Common myeloid progenitor, CD34-positive (primary cell): ENCODE results near the gene POLE4.

Experiments
- CTCF ChIA-PET: fragments of 350-600 bp; sonication (Branson Sonifier 250); formaldehyde crosslinking; loops from one replicate; lab custom pipeline; 2021; ENCODE audit warnings: antibody characterized with exemption; lab: Charles Lee
- POLR2A ChIA-PET: fragments of 350-600 bp; sonication (Branson Sonifier 250); formaldehyde crosslinking; loops from one replicate; lab custom pipeline; 2021; ENCODE audit warnings: antibody characterized with exemption; lab: Charles Lee
- DNase-seq, 3 donors: peaks; one replicate each; pipeline versions ENCODE4 v3.0.0 to v3.0.0-alpha.2; 2013
- H3K27ac ChIP-seq, 2 experiments: 1 replicate in 1 of 2; 2 replicates in 1 of 2; pipeline ENCODE4 v1.7.0; 2013; ENCODE audit warnings: inconsistent platforms in 2 of 2, low read length in 2 of 2, mild to moderate bottlenecking in 2 of 2, low read depth in 1 of 2, moderate library complexity in 1 of 2; ENCODE audit not compliant: severe bottlenecking in 2 of 2, insufficient read depth in 1 of 2, poor library complexity in 1 of 2
- H3K27me3 ChIP-seq, 5 experiments: replicated peaks in 2 of 5; 1 replicate in 3 of 5; 2 replicates in 2 of 5; pipeline versions ENCODE4 v1.6.1 to v1.7.0; 2013; ENCODE audit warnings: low read length in 4 of 5, mild to moderate bottlenecking in 2 of 5, moderate library complexity in 2 of 5, inconsistent platforms in 1 of 5; ENCODE audit not compliant: insufficient read depth in 5 of 5, control insufficient read depth in 4 of 5
- H3K36me3 ChIP-seq, 4 experiments: 1 replicate in 2 of 4; 2 replicates in 2 of 4; pipeline versions ENCODE4 v1.6.1 to v1.7.0; 2013; ENCODE audit warnings: low read length in 3 of 4, control low read depth in 1 of 4, mild to moderate bottlenecking in 1 of 4; ENCODE audit not compliant: control insufficient read depth in 4 of 4, insufficient read depth in 4 of 4
- H3K4me1 ChIP-seq, 4 experiments: 1 replicate in 3 of 4; 2 replicates in 1 of 4; pipeline versions ENCODE4 v1.6.1 to v1.7.1; 2013; ENCODE audit warnings: low read length in 3 of 4, mild to moderate bottlenecking in 3 of 4, control low read depth in 1 of 4, inconsistent platforms in 1 of 4, moderate library complexity in 1 of 4; ENCODE audit not compliant: control insufficient read depth in 4 of 4, insufficient read depth in 4 of 4; ENCODE audit errors: control extremely low read depth in 1 of 4
- H3K4me3 ChIP-seq, 7 experiments: 1 replicate in 4 of 7; 2 replicates in 3 of 7; pipeline versions ENCODE4 v1.5.1 to v1.7.0; 2013; ENCODE audit warnings: mild to moderate bottlenecking in 7 of 7, low read length in 6 of 7, moderate library complexity in 6 of 7, inconsistent platforms in 2 of 7, low read depth in 2 of 7, control low read depth in 1 of 7; ENCODE audit not compliant: insufficient read depth in 4 of 7, control insufficient read depth in 1 of 7; ENCODE audit errors: extremely low read depth in 1 of 7
- H3K9me3 ChIP-seq, 5 experiments: 1 replicate in 4 of 5; 2 replicates in 1 of 5; pipeline versions ENCODE4 v1.6.1 to v1.7.1; 2013; ENCODE audit warnings: low read length in 4 of 5, mild to moderate bottlenecking in 2 of 5, inconsistent platforms in 1 of 5, low read depth in 1 of 5, moderate library complexity in 1 of 5; ENCODE audit not compliant: control insufficient read depth in 4 of 5, insufficient read depth in 2 of 5; ENCODE audit errors: control extremely low read depth in 1 of 5
- WGBS: methylation state at CpG from one replicate; pipeline ENCODE4 v1.1.5; 2013; ENCODE audit not compliant: insufficient coverage; 5-methylcytosine and 5-hydroxymethylcytosine counted together

POLE4 gene

DNA sequence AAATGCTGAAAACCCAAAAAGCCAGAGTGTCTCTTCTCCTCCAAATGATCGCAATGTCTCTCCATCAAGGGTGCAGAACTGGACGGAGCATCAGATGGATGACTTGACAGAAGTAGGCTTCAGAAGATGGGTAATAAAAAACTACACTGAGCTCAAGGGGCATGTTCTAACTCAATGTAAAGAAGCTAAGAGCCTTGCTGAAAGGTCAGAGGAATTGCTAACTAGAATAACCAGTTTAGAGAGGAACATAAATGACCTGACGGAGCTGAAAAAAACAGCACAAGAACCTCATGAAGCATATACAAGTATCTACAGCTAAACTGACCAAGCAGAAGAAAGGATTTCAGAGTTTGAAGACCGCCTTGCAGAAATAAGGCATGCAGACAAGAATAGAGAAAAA is 9.7 kb upstream of the POLE4 start:
- WGBS, result 94% methylated on average over 2 of the region's 4 CpGs
- Histone ChIP-seq H3K9me3 (peaks cover 1 to 46% (median 4%) of the 10 kb centered on the region in 5 experiments), H3K4me3 (no peak overlapping the region), H3K36me3 (peaks cover 0 to 28% (median 1%) of the 10 kb centered on the region in 4 experiments), H3K27me3 (no peaks in the 10 kb centered on the region), H3K4me1 (no peaks in the 10 kb centered on the region), H3K27ac (no peak overlapping the region)
- ChIA-PET CTCF (no interaction called here), POLR2A (no interaction called here)
- DNase-seq, result no peak

DNA sequence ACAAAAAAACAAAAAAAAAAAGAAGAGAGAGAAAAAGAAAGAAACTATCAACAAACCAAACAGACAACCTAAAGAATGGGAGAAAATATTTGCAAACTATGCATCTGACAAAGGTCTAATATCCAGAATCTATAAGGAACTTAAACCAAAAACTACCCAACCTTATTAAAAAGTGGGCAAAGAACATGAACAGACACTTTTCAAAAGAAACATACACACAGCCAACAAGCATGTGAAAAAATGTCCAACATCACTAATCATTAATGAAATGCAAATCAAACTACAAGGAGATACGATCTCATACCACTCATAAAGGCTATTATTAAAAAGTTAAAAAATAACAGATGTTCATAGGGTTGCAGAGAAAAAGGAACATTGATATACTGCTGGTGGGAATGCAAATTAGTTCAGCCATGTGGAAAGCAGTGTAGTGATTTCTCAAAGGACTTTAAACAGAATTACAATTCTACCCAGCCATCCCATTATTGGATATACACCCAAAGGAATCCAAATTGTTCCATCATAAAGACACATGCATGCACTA is 7.2 kb upstream of the POLE4 start:
- ChIA-PET CTCF (no interaction called here), POLR2A (no interaction called here)
- Histone ChIP-seq H3K4me3 (no peak overlapping the region), H3K27me3 (no peaks in the 10 kb centered on the region), H3K36me3 (peaks cover 0 to 31% (median 1%) of the 10 kb centered on the region in 4 experiments), H3K27ac (no peak overlapping the region), H3K4me1 (no peaks in the 10 kb centered on the region), H3K9me3 (peaks cover 1 to 58% (median 4%) of the 10 kb centered on the region in 5 experiments)
- WGBS, result no CpG with 5 or more reads among the region's 1 CpG
- DNase-seq, result no peak

DNA sequence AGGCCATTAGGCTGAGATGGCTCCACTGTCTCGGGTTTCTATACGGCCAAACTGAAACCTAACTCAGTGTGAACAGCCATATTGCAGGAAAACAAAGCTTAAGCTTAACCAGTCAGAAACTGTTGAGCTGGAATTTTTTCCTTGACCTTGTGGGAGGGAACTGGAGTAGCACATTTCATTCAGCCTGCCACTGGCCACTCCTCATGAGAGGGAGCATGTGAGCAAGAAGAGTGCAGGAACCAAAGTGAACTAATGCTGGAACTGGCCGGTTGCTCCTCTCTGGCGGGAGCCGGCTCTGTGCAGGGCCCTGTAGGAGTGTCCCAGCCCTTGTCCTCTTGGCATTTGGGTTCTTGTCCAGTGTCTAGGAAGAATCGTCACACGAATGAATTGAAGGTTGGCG is 5.9 kb upstream of the POLE4 start:
- Histone ChIP-seq H3K36me3 (peaks cover 0 to 30% (median 1%) of the 10 kb centered on the region in 4 experiments), H3K27ac (no peak overlapping the region), H3K4me3 (no peak overlapping the region), H3K9me3 (peaks cover 1 to 55% (median 4%) of the 10 kb centered on the region in 5 experiments), H3K4me1 (no peaks in the 10 kb centered on the region), H3K27me3 (no peaks in the 10 kb centered on the region)
- CTCF ChIA-PET, result no interaction called here
- WGBS, result 95% methylated on average over 8 of the region's 8 CpGs
- DNase-seq, result no peak
- POLR2A ChIA-PET, result no interaction called here

DNA sequence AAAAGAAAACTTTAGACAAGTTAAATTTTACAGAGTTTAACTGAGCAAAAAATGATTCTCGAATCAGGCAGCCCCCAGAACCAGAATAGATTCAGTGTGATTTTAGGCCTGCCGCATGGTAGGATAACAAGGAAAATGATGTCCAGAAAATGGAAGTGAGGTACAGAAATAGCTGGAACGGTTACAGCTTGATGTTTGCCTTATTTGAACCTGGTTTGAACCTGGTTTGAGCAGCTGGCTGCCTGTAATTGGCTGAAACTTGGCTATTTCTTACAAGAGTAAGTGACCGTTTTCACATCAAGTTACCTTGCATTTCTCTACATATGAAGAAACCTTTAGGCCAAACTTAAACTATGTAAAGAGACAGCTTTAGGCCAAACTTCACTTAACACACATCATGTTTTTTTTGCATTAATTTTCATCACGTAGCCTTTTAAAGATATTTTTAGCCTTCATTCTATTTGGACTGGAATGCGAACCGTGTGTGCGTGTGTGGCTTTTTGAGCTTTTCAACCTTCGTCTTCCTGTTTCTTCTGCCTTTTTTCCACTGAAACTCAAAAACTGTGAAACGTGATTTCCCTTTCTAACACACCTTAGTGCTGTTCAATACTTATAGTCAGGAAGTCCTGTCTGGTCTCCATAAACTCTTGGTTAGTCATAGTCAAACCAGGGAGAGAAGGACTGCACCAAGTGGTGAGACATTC is 4.5 kb upstream of the POLE4 start:
- peaks cover 1 to 46% (median 4%) of the 10 kb centered on the region in 5 experiments for H3K9me3 ChIP-seq
- peaks cover 0 to 24% (median 1%) of the 10 kb centered on the region in 4 experiments for H3K36me3 ChIP-seq
- ChIA-PET CTCF (interaction anchor here (0.6 kb wide), 1 partner anchor 11 kb away, joined by 3 read pairs; no protein-coding TSS in a partner anchor), POLR2A (no interaction called here)
- H3K27ac ChIP-seq, result no peak overlapping the region
- no peak for DNase-seq
- no peak overlapping the region for H3K4me3 ChIP-seq
- H3K27me3 ChIP-seq, result no peaks in the 10 kb centered on the region
- peaks cover 0 to 6% (median 4%) of the 10 kb centered on the region in 4 experiments for H3K4me1 ChIP-seq
- WGBS, result 93% methylated on average over 9 of the region's 10 CpGs

DNA sequence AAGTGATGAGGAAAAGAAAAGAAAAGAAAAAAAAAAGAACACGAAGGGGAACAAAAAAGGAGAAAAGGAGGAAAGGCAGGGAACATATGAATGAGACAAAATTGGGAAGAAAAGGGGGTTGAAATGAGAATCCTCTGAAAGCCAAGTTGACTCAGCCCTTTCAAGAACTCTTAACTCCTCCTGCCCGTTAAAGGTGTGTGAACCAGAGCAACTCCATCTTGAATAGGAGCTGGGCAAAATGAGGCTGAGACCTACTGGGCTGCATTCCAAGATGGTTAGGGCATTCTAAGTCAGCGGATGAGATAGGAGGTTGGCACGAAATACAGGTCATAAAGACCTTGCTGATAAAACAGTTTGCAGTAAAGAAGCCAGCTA is 4.0 kb upstream of the POLE4 start:
- ChIA-PET POLR2A (no interaction called here), CTCF (no interaction called here)
- H3K4me1 ChIP-seq, result peaks cover 0 to 9% (median 7%) of the 10 kb centered on the region in 4 experiments
- no peak overlapping the region for H3K27ac ChIP-seq
- H3K36me3 ChIP-seq, result peaks cover 0 to 24% (median 1%) of the 10 kb centered on the region in 4 experiments
- H3K4me3 ChIP-seq, result no peak overlapping the region
- H3K9me3 ChIP-seq, result peaks cover 1 to 51% (median 7%) of the 10 kb centered on the region in 5 experiments
- H3K27me3 ChIP-seq, result no peaks in the 10 kb centered on the region
- no peak for DNase-seq
- WGBS, result 100% methylated on average over 4 of the region's 4 CpGs

DNA sequence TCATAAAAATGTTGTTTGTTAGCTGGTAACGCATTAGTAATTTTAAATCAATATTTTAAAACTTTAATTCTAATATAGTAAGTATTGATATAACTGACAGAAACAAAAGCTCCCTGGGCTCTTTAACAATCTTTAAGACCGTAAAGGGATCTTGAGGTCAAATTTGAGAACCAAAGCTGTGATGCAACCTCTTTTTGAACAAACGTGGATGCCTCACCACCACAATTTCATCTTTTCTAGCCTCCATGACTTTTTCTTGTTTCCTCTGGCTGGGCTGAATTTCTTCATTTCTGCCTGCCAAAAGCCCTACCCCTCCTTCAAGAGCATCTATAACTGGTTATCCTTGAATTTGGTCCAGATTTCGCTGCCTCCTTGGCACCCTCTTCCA is 563 bp upstream of the POLE4 start:
- no peaks in the 10 kb centered on the region for H3K27me3 ChIP-seq
- H3K27ac ChIP-seq, result no peak overlapping the region
- WGBS, result 74% methylated on average over 3 of the region's 4 CpGs
- H3K4me3 ChIP-seq, result peak overlapping the region in 6 of 7 experiments; percentile 8 to 85 (median 66)
- DNase-seq, result peak in 1 of 3 donors; percentile 39
- peaks cover 0 to 9% (median 7%) of the 10 kb centered on the region in 4 experiments for H3K4me1 ChIP-seq
- POLR2A ChIA-PET, result no interaction called here
- H3K9me3 ChIP-seq, result peaks cover 0 to 28% (median 7%) of the 10 kb centered on the region in 5 experiments
- peaks cover 0 to 26% (median 6%) of the 10 kb centered on the region in 4 experiments for H3K36me3 ChIP-seq
- CTCF ChIA-PET, result no interaction called here

DNA sequence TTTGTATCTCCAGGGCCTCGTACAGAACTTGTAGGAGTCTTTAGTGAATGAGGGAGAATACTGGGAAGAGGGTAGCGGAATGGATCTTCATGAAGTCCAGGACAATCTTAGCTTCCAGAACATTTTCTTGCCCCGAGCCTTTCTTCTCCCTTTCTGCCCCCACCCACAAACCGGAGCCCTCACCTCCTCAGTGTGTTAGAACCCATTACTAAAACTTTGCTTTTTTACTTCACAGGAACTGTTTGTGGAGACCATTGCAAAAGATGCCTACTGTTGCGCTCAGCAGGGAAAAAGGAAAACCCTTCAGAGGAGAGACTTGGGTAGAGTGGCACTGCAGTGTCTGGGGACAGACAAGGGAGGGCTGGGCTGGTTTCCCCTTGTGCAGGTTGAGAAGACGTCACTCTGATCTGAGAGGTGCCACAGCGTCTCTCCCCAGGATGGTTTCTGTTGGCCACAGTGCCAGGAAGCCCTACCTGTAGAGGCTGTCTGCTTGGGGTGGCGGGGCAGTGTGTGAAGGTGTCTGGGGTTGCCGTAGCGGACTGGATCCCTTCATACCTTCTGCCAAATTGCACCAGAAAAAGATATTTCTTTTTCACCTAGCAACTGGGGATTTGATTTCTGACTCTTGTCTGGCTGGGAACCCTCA is 786 bp downstream of the POLE4 start:
- CTCF ChIA-PET, result no interaction called here
- H3K4me1 ChIP-seq, result peaks cover 0 to 9% (median 7%) of the 10 kb centered on the region in 4 experiments
- no peak for DNase-seq
- no peak overlapping the region for H3K27ac ChIP-seq
- H3K27me3 ChIP-seq, result no peaks in the 10 kb centered on the region
- H3K9me3 ChIP-seq, result peaks cover 0 to 17% (median 5%) of the 10 kb centered on the region in 5 experiments
- POLR2A ChIA-PET, result no interaction called here
- H3K36me3 ChIP-seq, result peaks cover 0 to 19% (median 7%) of the 10 kb centered on the region in 4 experiments
- 95% methylated on average over 4 of the region's 10 CpGs for WGBS
- H3K4me3 ChIP-seq, result peak overlapping the region in 6 of 7 experiments; percentile 45 to 85 (median 66)
